NCI-H2196 treated with DMSO at 0.1 percent for 48 hours (cell line): Measurements from ENCODE around the gene CD6.

Experiments used
- DNase-seq: peaks from one replicate; lab custom pipeline; 2025; ENCODE audit not compliant: unreplicated experiment; lab: John Stamatoyannopoulos, UW

Gene CD6

DNA sequence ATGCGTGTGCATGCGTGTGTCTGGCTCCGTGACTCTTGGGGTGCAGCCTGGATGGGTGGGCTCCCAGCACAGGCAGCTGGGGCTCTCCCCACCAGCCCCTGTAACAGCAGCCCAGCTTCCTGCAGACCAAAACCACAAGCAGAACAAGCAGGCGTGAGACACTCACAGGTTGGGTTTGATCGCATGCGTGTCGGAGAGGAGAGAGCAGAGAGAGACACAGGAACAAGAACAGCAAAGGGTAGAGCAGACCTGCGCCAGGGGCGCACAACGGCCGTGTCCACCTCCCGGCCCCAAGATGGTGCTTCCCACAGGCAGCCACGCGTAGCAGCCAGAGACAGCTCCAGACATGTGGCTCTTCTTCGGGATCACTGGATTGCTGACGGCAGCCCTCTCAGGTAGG, at the start of gene CD6:
TSS of gene CD6 (plus strand) at position 161 of the 400 bp plus-strand sequence. CDS start at position 347, 186 bp downstream.
- no peak for DNase-seq

GRCh38 chr11:60921777-60922335, 49.6 kb upstream of the CD6 start:
- no peak for DNase-seq

DNA sequence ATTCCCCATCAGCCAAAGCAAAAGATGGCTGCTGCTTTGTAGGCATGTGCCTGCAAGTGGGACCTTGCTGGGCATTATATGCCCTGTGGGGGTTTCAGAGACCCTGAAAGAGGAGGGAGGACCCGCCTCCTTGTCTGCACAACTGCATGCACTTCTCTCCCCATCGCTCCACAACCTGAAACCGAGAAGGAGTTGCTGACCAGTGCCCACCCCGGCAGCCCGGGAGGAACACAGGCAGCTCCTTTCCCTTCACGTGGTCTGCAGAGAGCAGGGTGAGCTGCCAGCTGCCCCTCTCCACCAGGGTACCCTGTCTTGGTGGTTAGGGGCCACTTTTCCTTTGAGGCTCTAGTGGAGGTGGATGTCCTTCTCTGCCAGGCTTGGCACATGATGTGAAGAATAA, 48.6 kb upstream of the CD6 start:
- no peak for DNase-seq

- DNase-seq = no peak
These were observed 48.2 kb upstream of the CD6 start for GRCh38 chr11:60923326-60923725.

GRCh38 chr11:60923800-60924109, 47.7 kb upstream of the CD6 start:
- DNase-seq = no peak

DNA sequence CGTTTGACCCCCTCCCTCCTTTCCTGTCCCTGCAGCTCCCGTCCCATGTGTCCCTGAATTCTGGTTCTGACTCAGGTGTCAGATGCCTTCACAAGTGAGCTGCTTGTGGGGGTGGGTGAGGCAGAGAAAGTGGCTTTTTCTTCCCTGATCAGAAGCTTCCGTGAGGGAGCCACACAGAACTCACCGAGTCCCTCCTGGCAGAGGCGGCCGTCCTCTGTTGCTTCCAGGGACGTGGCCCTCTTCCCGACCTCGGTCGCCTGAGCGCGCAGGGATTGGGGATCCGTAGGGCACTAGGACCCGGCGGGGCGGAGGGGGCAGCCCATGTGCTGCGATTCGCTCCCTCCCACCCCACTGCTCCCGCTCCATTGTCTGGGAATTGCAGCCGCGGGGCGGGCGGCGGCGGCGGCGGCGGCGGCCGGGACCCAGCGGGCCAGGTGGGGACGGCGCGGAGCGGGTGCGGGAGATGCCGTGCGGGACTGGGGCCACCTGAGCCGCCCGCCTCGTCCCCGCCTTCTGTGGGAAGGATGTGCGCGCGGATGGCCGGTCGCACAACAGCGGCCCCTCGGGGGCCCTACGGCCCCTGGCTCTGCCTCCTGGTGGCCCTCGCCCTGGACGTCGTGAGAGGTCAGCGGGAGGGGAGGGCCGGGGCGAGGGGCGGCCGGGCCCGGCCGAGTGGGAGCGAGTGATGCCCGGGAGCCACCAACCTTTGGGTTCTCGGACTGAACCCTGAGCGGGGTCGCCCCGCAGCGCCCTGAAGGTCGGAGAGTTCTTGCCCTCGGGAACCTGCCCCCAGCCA, 47.2 kb upstream of the CD6 start, which contains the start of gene TMEM132A:
TSS of gene TMEM132A (plus strand) at position 351 of the 796 bp plus-strand sequence. CDS start at position 525, 174 bp downstream.
- DNase-seq = peak; percentile 61

DNA sequence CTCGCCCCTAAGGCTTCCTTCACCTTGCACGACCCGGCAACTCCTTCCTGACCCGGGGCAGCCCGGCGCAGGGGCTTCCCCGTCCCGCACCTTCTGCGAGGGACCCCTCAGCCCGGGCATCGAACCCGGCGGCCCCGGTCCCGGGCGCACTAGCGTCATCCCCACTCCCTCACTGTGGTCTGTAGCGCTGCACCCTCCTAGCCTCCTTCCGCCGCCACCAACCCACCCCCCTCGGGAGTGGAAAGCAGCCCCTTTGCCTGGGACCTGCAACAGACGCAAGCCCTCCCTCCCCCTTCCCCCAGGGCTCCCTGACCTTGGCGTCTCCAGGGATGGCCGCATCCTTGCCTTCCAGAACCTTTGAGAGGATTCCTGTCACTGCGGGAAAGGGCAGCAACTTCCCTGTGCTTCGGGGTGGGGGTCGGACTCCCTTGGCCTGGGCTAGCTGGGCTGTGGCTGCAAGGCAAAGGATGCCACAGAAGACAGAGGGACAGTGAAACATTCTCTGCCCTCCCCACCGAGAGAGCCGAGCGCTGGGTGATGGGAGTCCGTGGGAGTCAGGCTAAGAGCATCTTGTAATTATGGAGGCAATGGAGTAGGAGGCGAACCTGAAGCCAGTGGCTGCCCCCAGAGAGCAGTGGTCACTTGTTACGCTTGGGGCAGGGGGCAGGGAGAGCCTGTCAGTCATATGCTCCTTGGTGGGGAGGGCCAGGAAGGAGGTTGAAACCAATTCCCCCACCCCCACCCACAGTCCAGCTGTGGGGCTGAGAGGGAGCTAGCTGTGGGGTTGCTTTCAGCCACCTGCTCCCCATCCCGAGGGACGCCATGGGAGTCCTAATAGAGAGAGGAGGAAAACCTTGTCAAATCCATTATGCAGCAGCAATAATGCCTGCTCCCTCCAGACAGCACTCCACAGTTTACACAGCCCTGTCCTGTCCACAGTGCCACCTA, 46.3 kb upstream of the CD6 start:
- DNase-seq = no peak

GRCh38 chr11:60925868-60926267, 45.6 kb upstream of the CD6 start:
- no peak for DNase-seq

- no peak for DNase-seq
These were observed 45.0 kb upstream of the CD6 start for GRCh38 chr11:60926500-60926899.

GRCh38 chr11:60927061-60927592, 44.4 kb upstream of the CD6 start:
- DNase-seq = no peak

GRCh38 chr11:60927600-60927999, 43.9 kb upstream of the CD6 start:
- no peak for DNase-seq

GRCh38 chr11:60928563-60929001, 42.9 kb upstream of the CD6 start:
- no peak for DNase-seq

DNA sequence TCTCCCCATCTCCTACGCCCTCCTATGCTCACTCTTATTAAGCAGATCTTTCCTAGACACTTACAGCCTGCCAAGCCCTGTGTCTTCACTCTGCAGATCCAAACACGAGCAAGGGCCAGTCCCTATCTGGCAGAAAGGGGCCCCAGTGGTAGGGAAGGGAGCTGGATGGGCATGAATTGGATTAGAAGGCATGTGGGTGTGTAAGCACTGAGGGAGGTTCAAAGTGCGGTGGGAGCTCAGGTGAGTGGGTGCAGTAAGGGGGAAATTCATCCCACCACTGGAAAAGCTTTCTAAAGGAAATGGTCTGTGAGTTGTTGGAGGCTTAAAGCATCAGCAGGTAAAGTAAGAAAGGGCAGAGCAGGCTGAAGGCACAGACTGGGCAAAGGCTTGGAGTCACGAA, 41.7 kb upstream of the CD6 start:
- DNase-seq = no peak

- DNase-seq = no peak
These were observed 41.1 kb upstream of the CD6 start for GRCh38 chr11:60930394-60930793.

GRCh38 chr11:60931917-60932316, 39.6 kb upstream of the CD6 start:
- no peak for DNase-seq

- DNase-seq = no peak
These were observed 38.7 kb upstream of the CD6 start for GRCh38 chr11:60932605-60933356.

DNA sequence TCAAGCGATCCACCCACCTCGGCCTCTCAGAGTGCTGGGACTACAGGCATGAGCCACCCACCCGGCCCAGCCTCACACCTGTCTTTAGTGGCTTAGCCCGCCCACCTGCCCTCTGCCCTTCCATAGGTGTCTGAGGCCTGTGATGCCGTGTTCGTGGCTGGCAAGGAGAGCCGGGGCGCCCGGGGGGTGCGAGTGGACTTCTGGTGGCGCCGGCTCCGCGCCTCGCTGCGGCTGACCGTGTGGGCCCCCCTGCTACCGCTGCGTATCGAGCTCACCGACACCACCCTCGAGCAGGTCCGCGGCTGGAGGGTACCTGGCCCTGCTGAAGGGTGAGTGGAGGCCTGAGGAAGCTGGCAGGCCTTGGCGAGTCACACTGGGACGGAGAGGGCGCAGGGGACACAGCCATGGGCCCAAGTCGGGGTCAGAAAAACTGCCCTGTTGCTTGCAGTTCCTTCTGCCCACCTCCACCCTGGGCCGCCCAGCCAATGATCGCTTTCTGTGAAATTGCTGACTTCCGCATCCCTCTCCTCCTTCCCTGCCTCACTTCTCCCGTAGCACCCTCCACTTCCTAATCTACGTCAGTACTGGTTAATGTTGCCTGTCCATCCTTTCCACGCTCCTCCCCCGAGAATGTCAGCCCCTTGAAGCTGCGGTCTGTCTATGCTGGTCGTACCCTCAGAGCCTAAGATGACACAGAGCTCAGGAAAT, 37.9 kb upstream of the CD6 start:
- DNase-seq = no peak

GRCh38 chr11:60934124-60934789, 37.2 kb upstream of the CD6 start:
- DNase-seq = no peak

GRCh38 chr11:60934790-60935605, 36.5 kb upstream of the CD6 start:
- no peak for DNase-seq
